HEK293 (cell line): ENCODE results near the gene PAX3.

ENCODE experiments used
- GLIS1 ChIP-seq: fragments of 450-650 bp; formaldehyde crosslinking; IDR thresholded peaks from 2 replicates; pipeline ENCODE4 v1.5.1; 2016; ENCODE audit warnings: missing biosample characterization, missing genetic modification characterization
- GLIS2 ChIP-seq: fragments of 450-650 bp; formaldehyde crosslinking; IDR thresholded peaks from 2 replicates; pipeline ENCODE4 v1.5.1; 2016; ENCODE audit warnings: missing biosample characterization, missing genetic modification characterization
- HIC1 ChIP-seq: fragments of 450-650 bp; formaldehyde crosslinking; IDR thresholded peaks from 2 replicates; pipeline ENCODE4 v1.5.1; 2016; ENCODE audit warnings: missing biosample characterization, missing genetic modification characterization
- HOXA7 ChIP-seq: sonication (generic); formaldehyde crosslinking; IDR thresholded peaks from 2 replicates; pipeline ENCODE4 v1.8.1; 2022; ENCODE audit warnings: missing genetic modification reagents, borderline replicate concordance
- HOXD13 ChIP-seq: sonication (generic); formaldehyde crosslinking; IDR thresholded peaks from 2 replicates; pipeline ENCODE4 v1.8.0; 2022; ENCODE audit warnings: missing genetic modification reagents, borderline replicate concordance
- IKZF3 ChIP-seq: fragments of 450-650 bp; IDR thresholded peaks from 2 replicates; pipeline ENCODE4 v1.5.0; 2018; ENCODE audit warnings: missing biosample characterization, mild to moderate bottlenecking, missing genetic modification characterization, moderate library complexity
- KLF10 ChIP-seq: fragments of 450-650 bp; IDR thresholded peaks from 2 replicates; pipeline ENCODE4 v1.5.1; 2018; ENCODE audit warnings: missing biosample characterization, mild to moderate bottlenecking, missing genetic modification characterization
- KLF16 ChIP-seq: fragments of 450-650 bp; formaldehyde crosslinking; IDR thresholded peaks from 2 replicates; pipeline ENCODE4 v1.5.1; 2017; ENCODE audit warnings: missing biosample characterization, missing genetic modification characterization
- KLF17 ChIP-seq: fragments of 450-650 bp; formaldehyde crosslinking; IDR thresholded peaks from 2 replicates; pipeline ENCODE4 v1.5.1; 2016; ENCODE audit warnings: missing biosample characterization, missing genetic modification characterization
- YY2 ChIP-seq: fragments of 450-650 bp; formaldehyde crosslinking; IDR thresholded peaks from 2 replicates; pipeline ENCODE4 v1.5.1; 2016; ENCODE audit warnings: missing biosample characterization, missing genetic modification characterization
- ZBTB20 ChIP-seq: fragments of 450-650 bp; formaldehyde crosslinking; IDR thresholded peaks from 2 replicates; pipeline ENCODE4 v1.5.1; 2016; ENCODE audit warnings: missing biosample characterization, missing genetic modification characterization
- ZBTB26 ChIP-seq: fragments of 450-650 bp; formaldehyde crosslinking; optimal IDR thresholded peaks from 2 replicates; pipeline ENCODE3; 2016; ENCODE audit warnings: missing biosample characterization, mild to moderate bottlenecking, missing genetic modification characterization
- ZBTB6 ChIP-seq: fragments of 450-650 bp; formaldehyde crosslinking; IDR thresholded peaks from 2 replicates; pipeline ENCODE4 v1.5.1; 2017; ENCODE audit warnings: missing biosample characterization, missing genetic modification characterization
- ZEB2 ChIP-seq: fragments of 450-650 bp; formaldehyde crosslinking; IDR thresholded peaks from 2 replicates; pipeline ENCODE4 v1.5.1; 2016; ENCODE audit warnings: missing biosample characterization, missing genetic modification characterization
- ZIC2 ChIP-seq: fragments of 450-650 bp; formaldehyde crosslinking; IDR thresholded peaks from 2 replicates; pipeline ENCODE4 v1.5.1; 2016; ENCODE audit warnings: missing biosample characterization, missing genetic modification characterization
- ZNF155 ChIP-seq: fragments of 450-650 bp; formaldehyde crosslinking; IDR thresholded peaks from 2 replicates; pipeline ENCODE4 v1.5.1; 2016; ENCODE audit warnings: missing biosample characterization, missing genetic modification characterization
- ZNF157 ChIP-seq: fragments of 450-650 bp; formaldehyde crosslinking; IDR thresholded peaks from 2 replicates; pipeline ENCODE4 v1.5.1; 2016; ENCODE audit warnings: missing biosample characterization, missing genetic modification characterization
- ZNF18 ChIP-seq: fragments of 450-650 bp; formaldehyde crosslinking; IDR thresholded peaks from 2 replicates; pipeline ENCODE4 v1.5.1; 2016; ENCODE audit warnings: missing biosample characterization, missing genetic modification characterization
- ZNF2 ChIP-seq: fragments of 450-650 bp; formaldehyde crosslinking; IDR thresholded peaks from 2 replicates; pipeline ENCODE4 v1.5.1; 2016; ENCODE audit warnings: missing biosample characterization, missing genetic modification characterization
- ZNF23 ChIP-seq: fragments of 450-650 bp; formaldehyde crosslinking; IDR thresholded peaks from 2 replicates; pipeline ENCODE4 v1.5.1; 2016; ENCODE audit warnings: missing biosample characterization, missing genetic modification characterization, borderline replicate concordance
- ZNF239 ChIP-seq: fragments of 450-650 bp; formaldehyde crosslinking; IDR thresholded peaks from 2 replicates; pipeline ENCODE4 v1.5.1; 2016; ENCODE audit warnings: missing biosample characterization, missing genetic modification characterization
- ZNF280D ChIP-seq: fragments of 450-650 bp; formaldehyde crosslinking; IDR thresholded peaks from 2 replicates; pipeline ENCODE4 v1.5.1; 2016; ENCODE audit warnings: missing biosample characterization, missing genetic modification characterization
- ZNF335 ChIP-seq: fragments of 450-650 bp; formaldehyde crosslinking; conservative IDR thresholded peaks from 2 replicates; pipeline ENCODE4 v1.5.1; 2016; ENCODE audit warnings: missing biosample characterization, missing genetic modification characterization
- ZNF341 ChIP-seq: fragments of 450-650 bp; formaldehyde crosslinking; IDR thresholded peaks from 2 replicates; pipeline ENCODE4; 2016; ENCODE audit warnings: low read depth, missing biosample characterization, missing genetic modification characterization
- ZNF529 ChIP-seq: fragments of 450-650 bp; formaldehyde crosslinking; IDR thresholded peaks from 2 replicates; pipeline ENCODE4 v1.5.1; 2017; ENCODE audit warnings: missing genetic modification characterization, missing biosample characterization; ENCODE audit not compliant: insufficient replicate concordance
- ZNF654 ChIP-seq: fragments of 450-650 bp; formaldehyde crosslinking; IDR thresholded peaks from 2 replicates; pipeline ENCODE4 v1.5.1; 2016; ENCODE audit warnings: low read depth, missing biosample characterization, missing genetic modification characterization
- ZNF658 ChIP-seq: fragments of 450-650 bp; formaldehyde crosslinking; IDR thresholded peaks from 2 replicates; pipeline ENCODE4; 2016; ENCODE audit warnings: missing biosample characterization, missing genetic modification characterization
- ZNF670 ChIP-seq: fragments of 450-650 bp; formaldehyde crosslinking; IDR thresholded peaks from 2 replicates; pipeline ENCODE4 v1.5.1; 2016; ENCODE audit warnings: missing biosample characterization, missing genetic modification characterization, low read depth
- ZNF677 ChIP-seq: fragments of 450-650 bp; IDR thresholded peaks from 2 replicates; pipeline ENCODE4 v1.5.0; 2018; ENCODE audit warnings: missing biosample characterization, mild to moderate bottlenecking, missing genetic modification characterization, moderate library complexity
- ZSCAN16 ChIP-seq: fragments of 450-650 bp; formaldehyde crosslinking; IDR thresholded peaks from 2 replicates; pipeline ENCODE4 v1.5.1; 2016; ENCODE audit warnings: missing biosample characterization, missing genetic modification characterization

Gene PAX3

GRCh38 chr2:222298311-222299150, at the start of gene PAX3 (continued):
- no peak for TF ChIP-seq YY2
- TF ChIP-seq ZNF670 (tag by site-specific recombination), result no peak
- TF ChIP-seq ZNF677, result no peak
- TF ChIP-seq ZBTB26, result peak; percentile 73
- 0 out of 2 replicates have a peak, but pooled peaks have one; percentile 13 for TF ChIP-seq ZNF2
- TF ChIP-seq ZNF280D (tag by site-specific recombination), result no peak
- TF ChIP-seq ZNF18 (tag by site-specific recombination), result no peak
- peak; percentile 12; the same call in 1 of the 2 replicates for TF ChIP-seq ZNF335
- no peak for TF ChIP-seq ZNF157 (tag by site-specific recombination)
- no peak for TF ChIP-seq HOXD13 (CRISPR knock-in tag)
- TF ChIP-seq ZSCAN16 (tag by site-specific recombination), result no peak
- TF ChIP-seq KLF17 (tag by site-specific recombination), result peak; percentile 51
- TF ChIP-seq ZEB2 (tag by site-specific recombination), result no peak
- TF ChIP-seq KLF10, result no peak
- peak; percentile 99 for TF ChIP-seq ZBTB20 (tag by site-specific recombination)
- TF ChIP-seq ZNF239 (tag by site-specific recombination), result no peak; the same call in 1 of the 2 replicates
- TF ChIP-seq IKZF3 (tag by site-specific recombination), result peak; percentile 47; the same call in 1 of the 2 replicates
- TF ChIP-seq KLF16 (tag by site-specific recombination), result peak; percentile 55; the same call in 1 of the 2 replicates
- peak; percentile 73 for TF ChIP-seq ZBTB6
- TF ChIP-seq ZNF529 (tag by site-specific recombination), result no peak
- no peak for TF ChIP-seq ZNF654
- TF ChIP-seq GLIS1 (tag by site-specific recombination), result no peak
- TF ChIP-seq ZNF658, result no peak
- no peak for TF ChIP-seq HOXA7 (CRISPR knock-in tag)
- TF ChIP-seq ZNF155 (tag by site-specific recombination), result no peak
- TF ChIP-seq HIC1, result peak; percentile 40; the same call in 1 of the 2 replicates
- TF ChIP-seq ZNF23 (tag by site-specific recombination), result no peak
- no peak; the same call in 1 of the 2 replicates for TF ChIP-seq ZIC2 (tag by site-specific recombination)
- TF ChIP-seq ZNF341 (tag by site-specific recombination), result peak; percentile 26; the same call in 1 of the 2 replicates
- TF ChIP-seq GLIS2 (tag by site-specific recombination), result no peak
